ENCODE measurements around the gene UTP14C.
"Not testable (repeated sequence)": the region's sequence is repeated elsewhere in the genome, so short reads cannot be mapped to it uniquely, and the experiment has no call there.

Gene UTP14C

GRCh38 chr13:52024481-52024880 is at the start of gene UTP14C:
TSS of gene UTP14C (plus strand) at chr13:52024691. CDS start at chr13:52028805, 4,114 bp downstream.
- DNase-seq: no peak

GRCh38 chr13:51976423-51976822 is 48.1 kb upstream of the UTP14C start:
- DNase-seq: no peak

- DNase-seq: no peak
Measured at GRCh38 chr13:51976890-51977289, 47.6 kb upstream of the UTP14C start.

- DNase-seq: no peak
Measured at GRCh38 chr13:51977625-51978024, 46.9 kb upstream of the UTP14C start.

GRCh38 chr13:51978796-51979556 is 45.5 kb upstream of the UTP14C start:
- DNase-seq: no peak

- DNase-seq: no peak
Measured at GRCh38 chr13:51980908-51981307, 43.6 kb upstream of the UTP14C start.

GRCh38 chr13:51981355-51981754 is 43.1 kb upstream of the UTP14C start:
- no peak for DNase-seq

GRCh38 chr13:51983292-51983691 is 41.2 kb upstream of the UTP14C start:
- DNase-seq: not testable (repeated sequence)

GRCh38 chr13:51984904-51985303 is 39.6 kb upstream of the UTP14C start:
- DNase-seq: not testable (repeated sequence)

GRCh38 chr13:51988988-51989618 is 35.4 kb upstream of the UTP14C start:
- DNase-seq: no peak

GRCh38 chr13:51993713-51994112 is 30.8 kb upstream of the UTP14C start:
- no peak for DNase-seq

GRCh38 chr13:51995677-51996551 is 28.6 kb upstream of the UTP14C start:
- DNase-seq: no peak

GRCh38 chr13:51996641-51997040 is 27.9 kb upstream of the UTP14C start:
- no peak for DNase-seq

- DNase-seq: no peak
Measured at GRCh38 chr13:51997186-51997585, 27.3 kb upstream of the UTP14C start.

- peak in 1 of 3 experiments; percentile 50 for DNase-seq
Measured at GRCh38 chr13:51997641-51998330, 26.7 kb upstream of the UTP14C start.

- no peak for DNase-seq
Measured at GRCh38 chr13:51998723-51999509, 25.6 kb upstream of the UTP14C start.

GRCh38 chr13:51999510-51999911 is 25.0 kb upstream of the UTP14C start:
- no peak for DNase-seq

- no peak for DNase-seq
Measured at GRCh38 chr13:51999921-52000320, 24.6 kb upstream of the UTP14C start.

- peak; percentile 24 to 72 (median 43) for DNase-seq
Measured at GRCh38 chr13:52001120-52001731, 23.3 kb upstream of the UTP14C start.

GRCh38 chr13:52002361-52002760 is 22.1 kb upstream of the UTP14C start:
- no peak for DNase-seq

- peak in 1 of 3 experiments; percentile 9 for DNase-seq
Measured at GRCh38 chr13:52003541-52003940, 20.9 kb upstream of the UTP14C start.
